HG03457 (cell line): ENCODE measurements around the gene CTSL.
"Not testable (repeated sequence)": the region's sequence is repeated elsewhere in the genome, so short reads cannot be mapped to it uniquely, and the experiment has no call there.

Experiments
- ATAC-seq: cut with Tn5 transposase; IDR thresholded peaks from one replicate; pipeline ENCODE4 v1.9.1; 2021; ENCODE audit warnings: moderate number of reproducible peaks; ENCODE audit not compliant: unreplicated experiment

CTSL gene

GRCh38 chr9:87718852-87719612 lies 6.9 kb upstream of the CTSL start:
- ATAC-seq = no peak

- no peak for ATAC-seq
Observed at GRCh38 chr9:87720173-87720572, 5.7 kb upstream of the CTSL start.

GRCh38 chr9:87722393-87723088 lies 3.4 kb upstream of the CTSL start:
- ATAC-seq = no peak

GRCh38 chr9:87725356-87725899 lies 491 bp upstream of the CTSL start:
- ATAC-seq = no peak

- no peak for ATAC-seq
Observed at GRCh38 chr9:87729246-87729645, 3.3 kb downstream of the CTSL start.

- no peak for ATAC-seq
Observed at GRCh38 chr9:87731321-87731720, 5.4 kb downstream of the CTSL start.

- no peak for ATAC-seq
Observed at GRCh38 chr9:87732344-87732743, 6.4 kb downstream of the CTSL start.

- ATAC-seq = no peak
Observed at GRCh38 chr9:87732756-87733155, 6.8 kb downstream of the CTSL start.

- no peak for ATAC-seq
Observed at GRCh38 chr9:87733273-87734052, 7.5 kb downstream of the CTSL start.

- ATAC-seq = no peak
Observed at GRCh38 chr9:87734106-87734505, 8.2 kb downstream of the CTSL start.

GRCh38 chr9:87739546-87739945 lies 13.6 kb downstream of the CTSL start:
- no peak for ATAC-seq

- no peak for ATAC-seq
Observed at GRCh38 chr9:87740209-87740608, 14.3 kb downstream of the CTSL start.

GRCh38 chr9:87741326-87741725 lies 15.4 kb downstream of the CTSL start:
- no peak for ATAC-seq

- ATAC-seq = no peak
Observed at GRCh38 chr9:87741891-87742290, 16.0 kb downstream of the CTSL start.

GRCh38 chr9:87742813-87743428 lies 17.0 kb downstream of the CTSL start:
- no peak for ATAC-seq

GRCh38 chr9:87744247-87744646 lies 18.3 kb downstream of the CTSL start:
- ATAC-seq = not testable (repeated sequence)

GRCh38 chr9:87746186-87746585 lies 20.3 kb downstream of the CTSL start:
- ATAC-seq = no peak

GRCh38 chr9:87748881-87749280 lies 23.0 kb downstream of the CTSL start:
- no peak for ATAC-seq

- ATAC-seq = no peak
Observed at GRCh38 chr9:87749335-87750035, 23.6 kb downstream of the CTSL start.

GRCh38 chr9:87750726-87751125 lies 24.8 kb downstream of the CTSL start:
- ATAC-seq = no peak
